Middle frontal gyrus (tissue), 1 donor: ENCODE measurements around the gene CFAP58.
A peak's percentile ranks its signal among the peaks of the same experiment; 100 is the strongest.

Experiments used
- DNase-seq: peaks from one replicate; pipeline ENCODE4 v3.0.0-alpha.2; 2015; ENCODE audit warnings: low spot score; ENCODE audit errors: extremely low spot score

Gene CFAP58, protein sequence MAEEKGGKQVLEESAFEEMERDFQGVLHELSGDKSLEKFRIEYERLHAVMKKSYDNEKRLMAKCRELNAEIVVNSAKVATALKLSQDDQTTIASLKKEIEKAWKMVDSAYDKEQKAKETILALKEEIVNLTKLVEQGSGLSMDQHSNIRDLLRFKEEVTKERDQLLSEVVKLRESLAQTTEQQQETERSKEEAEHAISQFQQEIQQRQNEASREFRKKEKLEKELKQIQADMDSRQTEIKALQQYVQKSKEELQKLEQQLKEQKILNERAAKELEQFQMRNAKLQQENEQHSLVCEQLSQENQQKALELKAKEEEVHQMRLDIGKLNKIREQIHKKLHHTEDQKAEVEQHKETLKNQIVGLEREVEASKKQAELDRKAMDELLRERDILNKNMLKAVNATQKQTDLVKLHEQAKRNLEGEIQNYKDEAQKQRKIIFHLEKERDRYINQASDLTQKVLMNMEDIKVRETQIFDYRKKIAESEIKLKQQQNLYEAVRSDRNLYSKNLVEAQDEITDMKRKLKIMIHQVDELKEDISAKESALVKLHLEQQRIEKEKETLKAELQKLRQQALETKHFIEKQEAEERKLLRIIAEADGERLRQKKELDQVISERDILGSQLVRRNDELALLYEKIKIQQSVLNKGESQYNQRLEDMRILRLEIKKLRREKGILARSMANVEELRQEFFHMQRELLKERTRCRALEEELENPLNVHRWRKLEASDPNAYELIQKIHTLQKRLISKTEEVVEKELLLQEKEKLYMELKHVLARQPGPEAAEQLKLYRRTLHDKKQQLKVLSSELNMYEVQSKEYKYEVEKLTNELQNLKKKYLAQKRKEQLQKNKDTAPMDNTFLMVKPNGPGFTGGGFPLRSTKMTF

DNA sequence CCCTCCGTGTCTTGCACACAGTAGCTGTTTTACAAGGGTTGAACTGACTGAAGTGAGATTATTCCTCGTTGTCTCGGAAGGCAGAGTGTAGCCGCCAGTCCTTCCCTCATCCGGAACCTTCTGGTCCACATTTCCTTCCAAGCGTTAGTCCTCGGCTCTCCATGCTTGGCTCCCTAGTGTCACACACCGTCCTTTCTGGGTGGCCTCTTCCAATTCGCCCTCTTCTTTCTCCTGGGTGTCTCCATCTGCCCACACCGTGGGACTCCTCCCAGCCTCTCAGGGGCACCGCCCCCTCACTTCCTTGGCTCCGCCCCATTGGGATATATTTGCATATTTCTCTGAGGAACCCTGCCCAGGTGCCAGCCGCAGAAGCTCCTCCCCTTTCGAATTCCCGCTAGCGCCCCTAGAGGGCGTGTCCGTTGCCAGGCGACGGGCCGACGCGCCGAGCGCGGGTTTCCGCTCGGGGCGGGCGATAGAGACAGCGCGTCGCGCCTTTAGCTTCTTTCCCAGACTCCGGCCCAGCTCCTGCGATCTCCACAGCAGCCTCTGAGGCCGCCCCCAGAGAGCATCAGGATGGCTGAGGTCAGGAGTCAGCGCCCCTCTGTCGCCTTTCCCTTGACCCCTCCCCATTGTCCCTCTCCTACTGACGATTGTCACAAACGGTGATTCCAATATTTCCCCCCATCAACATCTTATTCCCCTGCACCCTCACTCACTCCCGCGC lies at the start of gene CFAP58:
Gene CFAP58 (plus strand): TSS at position 509 of the 724 bp plus-strand sequence. CDS start 65 bp downstream, at position 574.
- DNase-seq, result peak; percentile 76

- no peak for DNase-seq
Observed at GRCh38 chr10:104304356-104304745, 49.3 kb upstream of the CFAP58 start.

DNA sequence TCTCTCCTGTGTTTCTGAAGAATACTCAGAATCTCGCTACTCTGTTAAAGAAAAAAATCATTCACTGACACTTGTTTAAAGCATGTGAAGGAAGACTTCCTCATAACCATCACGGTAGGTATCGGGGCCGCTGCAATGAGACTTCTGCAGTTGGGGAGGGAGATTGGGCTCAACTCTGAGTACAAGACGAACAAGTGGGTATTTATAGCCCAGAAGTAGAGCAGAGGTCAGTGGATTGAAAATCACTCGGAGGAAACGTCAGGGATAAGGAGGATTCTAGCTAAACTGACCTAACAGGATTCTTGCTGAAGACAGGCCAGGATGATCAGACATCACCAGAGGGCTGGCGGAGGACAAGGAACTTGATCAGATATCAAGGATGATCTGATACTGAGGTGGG lies 48.7 kb upstream of the CFAP58 start:
- DNase-seq, result no peak

DNA sequence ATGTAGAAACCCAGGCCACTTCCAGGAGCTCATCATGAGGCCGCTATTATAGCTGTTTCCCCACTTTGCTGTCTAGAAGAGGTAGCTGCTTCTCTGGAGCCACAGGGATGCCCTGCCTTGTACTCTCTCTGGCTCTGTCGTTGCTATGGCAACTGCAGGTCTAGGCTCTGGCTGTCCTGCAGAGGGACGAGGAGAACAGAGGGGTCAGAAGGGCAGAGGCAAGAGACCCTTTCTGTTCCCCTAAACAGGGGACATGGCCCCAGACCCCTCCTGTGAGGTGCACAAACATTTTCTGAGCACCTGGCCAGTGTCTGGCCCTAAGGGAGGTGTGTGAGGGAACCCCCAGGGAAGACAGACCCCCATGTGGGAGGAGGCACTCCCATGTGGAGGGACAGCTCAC lies 46.7 kb upstream of the CFAP58 start:
- DNase-seq, result no peak

DNA sequence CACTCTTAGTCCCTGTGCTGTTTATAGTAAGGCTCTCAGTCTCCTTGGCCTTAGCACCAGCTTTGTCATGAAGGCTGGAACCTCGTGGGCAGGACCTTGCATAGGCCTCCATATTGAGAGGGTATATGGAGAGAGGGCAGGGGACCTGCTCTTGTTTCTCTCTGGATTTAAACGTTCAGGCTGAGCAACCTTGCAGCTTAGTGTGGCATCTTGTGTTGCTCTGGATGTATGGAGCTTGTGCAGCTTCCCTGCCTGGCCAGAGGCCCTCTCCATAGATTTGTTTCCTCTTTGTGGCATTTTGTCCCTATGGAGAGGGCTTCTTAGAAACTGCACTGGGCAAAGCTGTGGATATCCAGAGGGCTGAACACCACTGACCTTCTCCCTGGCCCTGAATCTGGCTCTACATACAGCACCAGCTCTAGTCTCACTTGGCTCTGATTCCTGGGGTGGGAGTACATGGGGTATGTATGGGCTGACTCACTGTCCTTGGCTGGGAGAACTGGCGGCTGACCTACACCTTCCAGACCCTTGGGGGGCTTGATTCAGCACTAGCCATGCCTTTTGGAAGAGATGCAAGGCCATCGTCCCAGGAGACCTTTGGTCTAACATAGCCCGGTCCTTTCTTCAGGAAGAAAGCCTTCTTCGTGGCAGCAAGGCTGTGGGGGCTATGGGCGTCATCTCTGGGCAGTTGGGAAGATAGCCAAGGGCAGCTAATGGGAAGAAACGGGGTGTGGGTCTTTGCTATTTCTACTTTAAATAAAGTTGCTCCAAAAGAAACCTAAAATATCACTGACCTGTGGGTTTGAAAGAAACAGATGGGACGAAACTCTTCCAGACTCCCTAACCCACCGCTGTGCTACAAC lies 45.8 kb upstream of the CFAP58 start:
- no peak for DNase-seq

GRCh38 chr10:104308439-104308903 lies 45.2 kb upstream of the CFAP58 start:
- DNase-seq, result no peak

- no peak for DNase-seq
Observed at GRCh38 chr10:104309980-104310978, 43.4 kb upstream of the CFAP58 start.

DNA sequence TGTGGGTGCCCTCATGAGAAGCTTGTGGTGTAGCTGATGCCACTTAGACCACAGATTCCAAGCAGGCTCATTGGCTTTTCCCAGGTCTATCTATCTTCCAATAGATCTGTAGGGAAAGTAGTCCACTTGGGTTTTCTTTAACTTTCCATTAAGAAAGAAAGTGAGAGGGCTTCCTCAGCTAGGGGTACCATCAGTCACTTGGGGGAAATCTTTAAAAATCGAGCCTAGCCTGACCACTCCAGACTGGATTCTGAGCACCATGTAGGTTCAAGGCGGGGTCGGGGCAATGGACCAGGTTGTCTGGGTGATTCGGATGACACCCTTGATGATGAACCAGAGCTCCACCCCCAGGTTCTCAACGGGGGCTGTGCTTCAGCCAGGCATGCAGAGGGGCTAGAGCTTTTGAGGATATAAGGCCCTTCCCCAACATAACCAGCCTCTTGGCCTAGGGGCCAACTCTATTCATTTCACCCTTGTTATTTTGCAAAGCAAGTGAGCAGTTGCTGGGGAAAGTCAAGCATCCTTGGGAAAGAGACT lies 42.4 kb upstream of the CFAP58 start:
- no peak for DNase-seq

GRCh38 chr10:104314591-104315485 lies 38.8 kb upstream of the CFAP58 start:
- no peak for DNase-seq

- DNase-seq, result no peak
Observed at GRCh38 chr10:104315486-104315921, 38.1 kb upstream of the CFAP58 start.

DNA sequence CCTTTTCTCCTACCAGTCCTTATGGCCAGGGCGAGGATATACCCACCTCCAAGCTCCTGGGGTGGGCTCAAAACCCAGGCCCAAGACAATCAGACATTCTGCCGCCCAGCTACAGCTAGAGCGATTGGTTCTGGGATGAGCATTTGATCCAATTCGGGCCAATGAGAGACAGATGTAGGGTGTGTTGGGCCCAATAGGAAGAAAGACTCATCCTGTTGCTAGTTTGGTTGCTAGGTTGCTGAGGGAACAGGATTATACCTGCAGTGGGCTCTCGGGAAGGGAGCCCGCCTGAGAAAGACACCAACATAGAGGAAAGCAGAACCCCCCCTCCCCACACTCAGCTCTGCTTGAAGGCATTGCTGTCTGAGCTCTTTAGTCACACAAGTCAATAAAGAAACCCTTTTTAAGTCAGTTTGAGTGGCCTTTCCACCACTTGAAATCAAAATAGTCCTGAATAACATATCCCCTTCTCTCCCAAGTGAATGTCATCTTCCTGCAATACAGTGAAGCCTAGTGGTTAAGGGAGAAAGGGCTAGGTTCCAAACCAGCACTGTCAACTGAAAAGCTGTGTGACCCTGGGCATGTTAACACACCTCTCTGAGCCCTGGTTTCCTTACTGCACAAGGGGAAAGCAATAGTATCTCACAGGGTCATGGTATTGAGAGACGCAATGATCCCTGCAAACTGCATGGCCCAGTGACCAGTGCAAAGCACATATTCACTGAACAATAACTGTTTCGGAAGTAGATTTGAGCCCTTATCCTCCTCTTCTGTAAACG lies 37.1 kb upstream of the CFAP58 start:
- DNase-seq, result no peak

DNA sequence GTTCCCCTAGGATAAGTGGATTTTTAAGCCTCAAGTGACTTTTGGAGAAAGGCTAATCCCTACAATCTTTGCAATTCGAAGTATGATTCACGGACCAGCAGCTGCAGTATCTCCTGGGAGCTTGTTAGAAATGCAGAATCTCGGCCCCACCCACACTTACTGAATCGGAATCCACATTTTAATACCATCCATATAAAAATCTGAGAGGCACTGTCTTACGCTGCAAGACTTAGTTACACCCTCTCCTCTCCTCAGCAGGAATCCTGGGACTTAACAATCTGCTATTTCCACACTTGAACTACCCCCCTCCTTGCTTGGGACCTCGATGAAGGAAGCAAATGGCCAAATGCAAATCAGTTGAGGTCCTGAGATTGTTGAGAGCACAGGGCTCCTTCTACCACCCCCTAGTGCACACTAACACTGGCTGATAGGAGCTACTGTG lies 36.3 kb upstream of the CFAP58 start:
- DNase-seq, result no peak

GRCh38 chr10:104317726-104318299 lies 35.8 kb upstream of the CFAP58 start:
- no peak for DNase-seq

DNA sequence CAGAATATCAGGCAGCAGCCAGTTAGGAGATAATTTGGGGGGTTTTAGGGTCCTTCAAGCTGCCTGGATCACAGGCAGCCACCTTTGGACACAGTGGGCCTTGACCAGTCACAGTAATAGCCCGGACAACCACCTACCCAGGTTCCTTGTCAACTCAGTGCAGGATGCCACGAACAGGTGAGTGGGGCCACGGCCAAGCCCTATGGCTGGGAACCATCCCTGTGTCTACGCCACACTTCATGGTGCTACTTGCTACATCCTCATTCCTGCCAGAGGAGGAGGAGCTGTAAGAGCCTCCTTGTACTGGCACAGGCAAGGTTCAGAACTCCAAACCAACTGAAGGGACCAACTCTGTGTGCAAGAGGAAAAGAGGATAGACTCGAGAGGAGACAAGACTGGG lies 35.3 kb upstream of the CFAP58 start:
- no peak for DNase-seq

DNA sequence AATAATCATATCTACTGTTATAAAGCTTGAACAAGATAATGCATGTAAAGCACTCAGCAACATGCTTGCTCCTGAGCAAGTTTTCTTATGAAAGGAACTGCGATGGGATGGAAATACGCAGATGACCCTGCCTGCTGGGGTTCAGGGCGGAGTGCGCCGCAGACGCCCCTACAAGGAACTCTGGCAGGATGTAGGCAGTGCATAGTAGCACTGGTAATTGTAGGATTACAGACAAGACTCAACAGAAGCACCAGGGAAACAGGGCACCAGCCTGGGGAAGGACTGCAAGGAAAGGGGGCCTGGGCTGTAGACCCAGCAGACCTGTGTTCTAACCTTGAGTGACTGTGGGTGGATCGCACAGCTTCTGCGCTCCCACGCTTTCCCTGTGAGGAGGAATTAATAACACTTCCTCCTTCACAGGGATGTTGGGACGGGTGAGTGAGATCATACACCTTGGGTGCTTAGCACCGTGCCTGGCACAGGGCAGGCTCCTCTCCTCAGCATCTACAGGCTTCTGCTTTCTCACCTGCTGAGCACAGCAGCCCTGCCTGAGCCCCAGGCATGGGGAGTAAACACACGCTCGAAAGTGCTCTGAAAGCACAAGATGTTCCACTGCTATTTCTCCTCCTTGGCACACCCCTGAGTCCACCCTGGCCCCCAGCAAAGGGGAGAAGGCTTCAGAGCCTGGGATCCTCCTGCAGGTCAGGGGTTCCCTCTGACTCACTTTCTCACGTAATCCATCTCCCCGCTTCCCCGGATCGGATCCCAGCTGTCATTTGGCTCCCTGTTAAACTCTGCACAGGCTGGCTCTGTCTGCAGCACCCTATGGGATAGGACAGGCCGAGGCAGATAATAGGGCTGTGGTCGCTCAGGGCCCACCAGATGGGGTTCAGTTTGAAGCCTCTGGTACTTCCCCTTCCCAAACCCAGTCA lies 34.6 kb upstream of the CFAP58 start:
- no peak for DNase-seq

DNA sequence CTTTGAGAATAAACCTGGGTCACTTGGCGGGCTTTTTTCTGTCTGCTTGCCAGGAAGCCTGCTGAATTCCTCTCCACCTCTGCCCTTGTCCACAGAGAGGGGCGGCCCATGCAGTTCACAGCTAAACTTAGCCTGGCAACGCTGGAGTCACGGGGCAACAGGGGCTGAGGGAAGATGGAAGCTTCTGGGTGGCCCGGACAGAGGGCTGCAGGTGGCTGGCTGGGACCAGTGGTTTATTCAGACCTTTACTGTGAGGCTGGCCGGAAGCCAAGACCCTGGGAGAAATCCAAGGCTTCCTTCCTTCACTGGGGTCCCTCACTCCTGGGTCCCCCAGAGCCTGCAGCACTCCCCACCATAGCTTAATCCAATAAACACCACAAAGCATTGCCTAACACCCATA lies 32.4 kb upstream of the CFAP58 start:
- DNase-seq, result no peak
